Hepatocyte (in vitro differentiated cells): ENCODE results near the gene C20orf96. TPM values are rescaled to one million over a fixed set of nuclear protein-coding genes. Genes with fewer than 3 reads are reported as not detected.

Source experiments
- DNase-seq: peaks from one replicate; pipeline ENCODE4 v3.0.0-alpha.2; 2016; ENCODE audit warnings: low spot score
- H2AFZ ChIP-seq: fragments of 200-600 bp; sonication (generic); 2 replicates; pipeline ENCODE4 v1.6.0; 2016; ENCODE audit warnings: antibody characterized with exemption, mild to moderate bottlenecking
- H3K27ac ChIP-seq: fragments of 200-600 bp; sonication (generic); 2 replicates; pipeline ENCODE4 v1.5.1; 2016; ENCODE audit warnings: mild to moderate bottlenecking
- H3K27me3 ChIP-seq: fragments of 200-600 bp; sonication (generic); 2 replicates; pipeline ENCODE4 v1.6.1; 2016
- H3K36me3 ChIP-seq: fragments of 200-600 bp; sonication (generic); replicated peaks from 2 replicates; pipeline ENCODE4 v1.5.1; 2016; ENCODE audit warnings: low read depth; ENCODE audit not compliant: insufficient read depth
- H3K4me1 ChIP-seq: fragments of 200-600 bp; sonication (generic); 2 replicates; pipeline ENCODE4 v1.5.1; 2016; ENCODE audit warnings: mild to moderate bottlenecking, moderate library complexity; ENCODE audit not compliant: insufficient read depth
- H3K4me2 ChIP-seq: fragments of 200-600 bp; sonication (generic); 2 replicates; pipeline ENCODE4 v1.6.0; 2016
- H3K4me3 ChIP-seq: fragments of 200-600 bp; sonication (generic); 2 replicates; pipeline ENCODE4 v1.5.1; 2016; ENCODE audit warnings: mild to moderate bottlenecking
- H3K79me2 ChIP-seq: fragments of 200-600 bp; sonication (generic); 2 replicates; pipeline ENCODE4 v1.6.0; 2017; ENCODE audit warnings: mild to moderate bottlenecking
- H3K9me2 ChIP-seq: fragments of 200-600 bp; sonication (generic); replicated peaks from 2 replicates; pipeline ENCODE4 v1.6.0; 2017; ENCODE audit warnings: mild to moderate bottlenecking; ENCODE audit not compliant: insufficient read depth
- H3K9me3 ChIP-seq: fragments of 200-600 bp; sonication (generic); 2 replicates; pipeline ENCODE4 v1.5.1; 2016; ENCODE audit warnings: low read depth, mild to moderate bottlenecking
- H4K20me1 ChIP-seq: fragments of 200-600 bp; sonication (generic); 2 replicates; pipeline ENCODE4 v1.6.0; 2016; ENCODE audit warnings: mild to moderate bottlenecking; ENCODE audit not compliant: insufficient read depth, poor library complexity, severe bottlenecking
- EZH2 ChIP-seq: fragments of 200-600 bp; sonication (generic); IDR thresholded peaks from 2 replicates; pipeline ENCODE4 v1.6.1; 2016; ENCODE audit warnings: antibody characterized with exemption, mild to moderate bottlenecking, borderline replicate concordance
- EZH2phosphoT487 ChIP-seq: fragments of 200-600 bp; sonication (generic); IDR thresholded peaks from one replicate; pipeline ENCODE4 v1.6.1; 2018; ENCODE audit warnings: antibody characterized with exemption, mild to moderate bottlenecking, low read depth, moderate library complexity; ENCODE audit not compliant: unreplicated experiment, severe bottlenecking
- WGBS: methylation state at CpG from one replicate; pipeline ENCODE4 v1.1.6; 2016; ENCODE audit warnings: low lambda C conversion rate; ENCODE audit errors: missing lambda C conversion rate; 5-methylcytosine and 5-hydroxymethylcytosine counted together
- polyA plus RNA-seq: library from polyadenylated mRNA; unstranded; fragments of >200 nt; fragmentation: Nextera tagmentation; extraction: Ambion mirVana; gene quantifications from 2 replicates; pipeline ENCODE4 v1.2.1, GENCODE V29; 2016
- total RNA-seq: library from RNA; depleted of rRNA; stranded (reverse); fragments of >200 nt; gene quantifications from 2 replicates; pipeline ENCODE4 v1.2.3, GENCODE V29; 2014
- TF ChIP-seq, protein P1 (sequence below): fragments of 200-600 bp; sonication (generic); IDR thresholded peaks from 2 replicates; pipeline ENCODE4 v1.5.1; 2016; ENCODE audit warnings: antibody characterized with exemption, mild to moderate bottlenecking; ENCODE audit not compliant: poor library complexity

The C20orf96 gene
- total and polyA plus RNA-seq, 2 experiments from 2014 or later: 3.5 to 10.6 TPM

DNA sequence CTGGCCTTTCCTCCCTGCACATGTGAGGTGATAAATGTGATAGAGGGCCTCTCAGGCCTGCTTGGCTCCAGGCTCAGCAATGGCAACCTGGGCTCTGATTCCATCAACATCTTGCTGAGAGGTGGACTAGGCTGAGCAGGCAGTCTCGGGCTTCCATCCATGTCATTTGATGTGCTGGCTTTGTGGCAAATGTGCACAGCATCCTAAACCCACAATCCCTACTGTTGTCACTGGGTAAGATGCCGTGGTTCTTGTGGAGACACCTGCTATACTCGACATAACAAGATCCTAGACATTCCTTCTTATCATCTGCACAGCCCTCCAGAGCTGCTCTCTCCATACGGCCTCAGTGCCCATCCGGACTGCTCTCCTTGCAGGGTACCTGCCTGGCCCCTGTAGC lies 4.1 kb upstream of the C20orf96 start:
- no peak overlapping the region for H3K4me3 ChIP-seq
- peaks cover 39% of the 10 kb centered on the region for H3K79me2 ChIP-seq
- TF ChIP-seq EZH2: no peak
- TF ChIP-seq, protein P1, sequence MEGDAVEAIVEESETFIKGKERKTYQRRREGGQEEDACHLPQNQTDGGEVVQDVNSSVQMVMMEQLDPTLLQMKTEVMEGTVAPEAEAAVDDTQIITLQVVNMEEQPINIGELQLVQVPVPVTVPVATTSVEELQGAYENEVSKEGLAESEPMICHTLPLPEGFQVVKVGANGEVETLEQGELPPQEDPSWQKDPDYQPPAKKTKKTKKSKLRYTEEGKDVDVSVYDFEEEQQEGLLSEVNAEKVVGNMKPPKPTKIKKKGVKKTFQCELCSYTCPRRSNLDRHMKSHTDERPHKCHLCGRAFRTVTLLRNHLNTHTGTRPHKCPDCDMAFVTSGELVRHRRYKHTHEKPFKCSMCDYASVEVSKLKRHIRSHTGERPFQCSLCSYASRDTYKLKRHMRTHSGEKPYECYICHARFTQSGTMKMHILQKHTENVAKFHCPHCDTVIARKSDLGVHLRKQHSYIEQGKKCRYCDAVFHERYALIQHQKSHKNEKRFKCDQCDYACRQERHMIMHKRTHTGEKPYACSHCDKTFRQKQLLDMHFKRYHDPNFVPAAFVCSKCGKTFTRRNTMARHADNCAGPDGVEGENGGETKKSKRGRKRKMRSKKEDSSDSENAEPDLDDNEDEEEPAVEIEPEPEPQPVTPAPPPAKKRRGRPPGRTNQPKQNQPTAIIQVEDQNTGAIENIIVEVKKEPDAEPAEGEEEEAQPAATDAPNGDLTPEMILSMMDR: no peak
- TF ChIP-seq EZH2phosphoT487: no peak
- H3K27me3 ChIP-seq: no peaks in the 10 kb centered on the region
- no peak overlapping the region for H3K27ac ChIP-seq
- peaks cover 26% of the 10 kb centered on the region for H3K4me1 ChIP-seq
- no peak for DNase-seq
- H3K9me2 ChIP-seq: no peaks in the 10 kb centered on the region
- no peak overlapping the region for H2AFZ ChIP-seq
- no peak overlapping the region for H3K4me2 ChIP-seq
- peaks cover 13% of the 10 kb centered on the region for H4K20me1 ChIP-seq
- no peaks in the 10 kb centered on the region for H3K36me3 ChIP-seq
- 84% methylated on average over 5 of the region's 5 CpGs for whole genome bisulfite sequencing
- no peaks in the 10 kb centered on the region for H3K9me3 ChIP-seq

DNA sequence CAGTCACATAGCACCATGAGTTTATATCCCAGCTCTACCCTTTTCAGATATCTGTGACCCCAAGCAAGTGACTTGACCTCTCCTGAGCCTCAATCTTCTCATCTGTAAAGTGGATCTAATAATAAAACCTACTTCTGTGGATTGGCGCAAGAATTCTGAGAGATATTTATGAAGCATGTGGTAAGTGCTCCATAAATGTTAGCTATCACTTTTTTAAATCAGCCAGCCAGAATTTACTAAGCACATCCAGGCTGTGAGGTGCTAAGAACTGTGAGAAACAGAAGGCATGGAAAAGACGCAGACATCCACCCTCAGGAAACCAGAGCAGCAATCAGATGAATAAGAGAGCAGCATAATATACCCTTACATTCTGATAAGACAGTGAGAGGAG lies 862 bp downstream of the C20orf96 start:
- H3K9me2 ChIP-seq: no peaks in the 10 kb centered on the region
- H3K4me3 ChIP-seq: peak overlapping the region; percentile 57
- no peaks in the 10 kb centered on the region for H3K9me3 ChIP-seq
- peak overlapping the region; percentile 79 for H3K4me2 ChIP-seq
- peaks cover 17% of the 10 kb centered on the region for H3K79me2 ChIP-seq
- H3K27ac ChIP-seq: peak overlapping the region; percentile 81
- 51% methylated on average over 2 of the region's 2 CpGs for WGBS
- no peak for DNase-seq
- TF ChIP-seq EZH2: no peak
- TF ChIP-seq, protein P1: no peak
- no peak for TF ChIP-seq EZH2phosphoT487
- no peaks in the 10 kb centered on the region for H3K27me3 ChIP-seq
- no peaks in the 10 kb centered on the region for H3K36me3 ChIP-seq
- H2AFZ ChIP-seq: peak overlapping the region; percentile 86
- H3K4me1 ChIP-seq: peaks cover 10% of the 10 kb centered on the region
- H4K20me1 ChIP-seq: no peaks in the 10 kb centered on the region

DNA sequence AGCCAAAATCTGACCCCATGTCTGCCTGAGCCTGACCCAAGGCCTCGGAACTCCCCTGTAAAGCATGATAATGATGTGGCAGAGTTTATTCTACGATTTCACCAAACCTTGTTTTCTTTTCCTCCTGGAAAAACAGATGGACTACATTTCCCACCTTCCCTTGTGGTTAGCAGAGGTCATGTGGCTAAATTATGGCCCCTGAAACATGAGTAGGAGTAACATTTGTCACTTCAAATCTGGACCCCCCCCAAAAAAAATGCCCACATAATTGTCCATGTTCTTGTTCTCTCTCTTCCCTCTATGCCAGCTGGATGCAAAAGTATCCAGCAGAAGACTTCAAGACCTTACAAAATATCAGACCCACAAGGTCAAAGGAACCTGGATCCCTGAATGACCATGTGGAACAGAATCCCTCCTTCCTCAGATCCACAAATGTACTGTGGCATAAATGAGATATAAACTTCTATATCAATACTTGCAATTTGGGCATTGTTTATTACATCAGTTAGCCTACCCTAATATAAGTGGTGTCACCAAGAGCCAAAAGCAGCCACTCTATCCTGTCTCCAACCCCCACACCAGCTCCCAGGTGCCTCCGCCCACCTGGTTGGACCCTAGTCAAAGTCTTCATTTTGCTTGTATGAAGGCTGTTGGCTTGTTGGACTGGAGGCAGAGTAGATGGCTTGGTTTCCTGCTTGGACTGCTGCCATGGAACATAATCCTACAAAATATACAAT lies 1.4 kb downstream of the C20orf96 start:
- Histone ChIP-seq H3K27ac (peak overlapping the region; percentile 81), H3K9me2 (no peaks in the 10 kb centered on the region), H3K79me2 (peaks cover 17% of the 10 kb centered on the region), H3K36me3 (no peaks in the 10 kb centered on the region), H3K27me3 (no peaks in the 10 kb centered on the region), H3K4me3 (no peak overlapping the region), H2AFZ (no peak overlapping the region), H3K4me1 (peaks cover 10% of the 10 kb centered on the region), H3K4me2 (peak overlapping the region; percentile 79), H4K20me1 (no peaks in the 10 kb centered on the region), H3K9me3 (no peaks in the 10 kb centered on the region)
- no peak for TF ChIP-seq EZH2phosphoT487
- TF ChIP-seq, protein P1: no peak
- TF ChIP-seq EZH2: no peak
- DNase-seq: no peak
- 66% methylated on average over 3 of the region's 3 CpGs for WGBS

DNA sequence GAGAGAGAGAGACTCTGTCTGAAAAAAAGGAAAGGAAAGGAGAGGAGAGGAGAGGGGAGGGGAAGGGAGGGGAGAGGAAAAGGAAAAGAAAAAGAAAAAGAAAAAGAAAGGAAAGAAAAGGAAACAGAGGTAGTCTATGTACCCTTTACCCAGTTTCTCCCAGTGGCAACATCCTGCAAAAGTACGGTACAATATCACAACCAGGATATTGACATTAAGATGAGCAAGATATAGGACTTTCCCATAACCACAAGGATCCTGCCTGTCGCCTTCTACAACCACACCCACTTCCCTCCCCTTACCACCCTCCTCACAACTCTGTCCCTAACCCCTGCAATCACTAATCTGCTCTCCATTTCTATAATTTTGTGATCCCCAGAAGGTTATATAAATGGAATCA lies 4.0 kb downstream of the C20orf96 start:
- peaks cover 5% of the 10 kb centered on the region for H3K4me1 ChIP-seq
- no peak overlapping the region for H3K27ac ChIP-seq
- no peak for DNase-seq
- H4K20me1 ChIP-seq: no peaks in the 10 kb centered on the region
- no peaks in the 10 kb centered on the region for H3K9me3 ChIP-seq
- peaks cover 17% of the 10 kb centered on the region for H3K79me2 ChIP-seq
- TF ChIP-seq EZH2phosphoT487: no peak
- no peak for TF ChIP-seq EZH2
- TF ChIP-seq, protein P1: no peak
- H3K9me2 ChIP-seq: no peaks in the 10 kb centered on the region
- H3K4me3 ChIP-seq: no peak overlapping the region
- H3K27me3 ChIP-seq: no peaks in the 10 kb centered on the region
- no peak overlapping the region for H2AFZ ChIP-seq
- whole genome bisulfite sequencing: 66% methylated on average over 2 of the region's 2 CpGs
- no peak overlapping the region for H3K4me2 ChIP-seq
- no peaks in the 10 kb centered on the region for H3K36me3 ChIP-seq
